Subcutaneous adipose tissue (tissue), 4 donors: ENCODE data around the gene SH3BP2. TPM values are rescaled to one million over a fixed set of nuclear protein-coding genes. Genes with fewer than 3 reads are reported as not detected.

ENCODE experiments used
- CTCF ChIP-seq: fragments of 450-650 bp; IDR thresholded peaks from one replicate; pipeline ENCODE4 v1.5.1; 2016; ENCODE audit warnings: low read depth, mild to moderate bottlenecking, control low read depth, antibody characterized with exemption, moderate library complexity
- total RNA-seq, 4 donors: library from RNA; depleted of rRNA; stranded (reverse); fragments of >200 nt; gene quantifications; one replicate each; pipeline ENCODE4 v1.1.0, GENCODE V29; 2016

The SH3BP2 gene
- total RNA-seq, 4 donors from 2014 or later, result 23.5 to 52.7 (median 43.7) TPM

GRCh38 chr4:2842687-2843262 lies 49.9 kb downstream of the SH3BP2 start:
- TF ChIP-seq CTCF, result no peak

- TF ChIP-seq CTCF, result no peak
These were observed 50.5 kb downstream of the SH3BP2 start, which contains the start of gene ADD1 for GRCh38 chr4:2843263-2843940. Gene ADD1 (plus strand): TSS chr4:2843844. CDS start chr4:2875916, 32,072 bp downstream.

- no peak for TF ChIP-seq CTCF
These were observed 51.2 kb downstream of the SH3BP2 start for GRCh38 chr4:2843941-2844584.

- TF ChIP-seq CTCF, result no peak
These were observed 53.3 kb downstream of the SH3BP2 start for GRCh38 chr4:2846172-2846571.

- no peak for TF ChIP-seq CTCF
These were observed 54.5 kb downstream of the SH3BP2 start for GRCh38 chr4:2847302-2847871.

- TF ChIP-seq CTCF, result no peak
These were observed 55.6 kb downstream of the SH3BP2 start for GRCh38 chr4:2848449-2848848.
